ENCODE data around the gene PYGM.

Gene PYGM

GRCh38 chr11:64762674-64763525 lies 3.1 kb upstream of the PYGM start:
- TF ChIP-seq CTCF (IDR thresholded peaks at IDR 0.05; ENCODE audit: insufficient read depth, missing control alignments): no peak
- DNase-seq (ENCODE audit: insufficient read length, low spot score): no peak
- FAIRE-seq: no peak

GRCh38 chr11:64762277-64762673 lies 2.5 kb upstream of the PYGM start:
- no peak for TF ChIP-seq CTCF (IDR thresholded peaks at IDR 0.05; ENCODE audit: insufficient read depth, missing control alignments)
- FAIRE-seq: no peak
- DNase-seq (ENCODE audit: insufficient read length, low spot score): no peak

- TF ChIP-seq CTCF (IDR thresholded peaks at IDR 0.05; ENCODE audit: insufficient read depth, missing control alignments): no peak
- FAIRE-seq (no peak), DNase-seq (ENCODE audit: insufficient read length, low spot score) (no peak)
These were observed 1.1 kb upstream of the PYGM start for GRCh38 chr11:64760759-64761420.

- no peak for TF ChIP-seq CTCF (IDR thresholded peaks at IDR 0.05; ENCODE audit: insufficient read depth, missing control alignments)
- DNase-seq (ENCODE audit: insufficient read length, low spot score): no peak
- FAIRE-seq: no peak
These were observed 548 bp downstream of the PYGM start for GRCh38 chr11:64759131-64759721.

GRCh38 chr11:64758330-64759079 lies 1.3 kb downstream of the PYGM start:
- DNase-seq (ENCODE audit: insufficient read length, low spot score) (no peak), FAIRE-seq (no peak)

More at GRCh38 chr11:64758330-64759079, 1.3 kb downstream of the PYGM start:
- no peak for TF ChIP-seq CTCF (IDR thresholded peaks at IDR 0.05; ENCODE audit: insufficient read depth, missing control alignments)
